DND-41 (cell line): Measurements from ENCODE around the gene ACOXL.

Experiments
- EZH2 ChIP-seq: IDR thresholded peaks from 3 replicates; pipeline ENCODE4 v1.6.1; 2012; ENCODE audit warnings: borderline replicate concordance, low read depth, mild to moderate bottlenecking, moderate library complexity, low read length, inconsistent platforms; ENCODE audit not compliant: severe bottlenecking
- TF ChIP-seq, protein P1 (sequence below): IDR thresholded peaks from 2 replicates; pipeline ENCODE4 v1.5.1; 2012; ENCODE audit warnings: borderline replicate concordance, low read length, moderate library complexity, mild to moderate bottlenecking; ENCODE audit not compliant: poor library complexity, severe bottlenecking; ENCODE audit errors: extremely low read depth

GRCh38 chr2:110741491-110741980 is 9.2 kb downstream of the ACOXL start:
- TF ChIP-seq, protein P1, sequence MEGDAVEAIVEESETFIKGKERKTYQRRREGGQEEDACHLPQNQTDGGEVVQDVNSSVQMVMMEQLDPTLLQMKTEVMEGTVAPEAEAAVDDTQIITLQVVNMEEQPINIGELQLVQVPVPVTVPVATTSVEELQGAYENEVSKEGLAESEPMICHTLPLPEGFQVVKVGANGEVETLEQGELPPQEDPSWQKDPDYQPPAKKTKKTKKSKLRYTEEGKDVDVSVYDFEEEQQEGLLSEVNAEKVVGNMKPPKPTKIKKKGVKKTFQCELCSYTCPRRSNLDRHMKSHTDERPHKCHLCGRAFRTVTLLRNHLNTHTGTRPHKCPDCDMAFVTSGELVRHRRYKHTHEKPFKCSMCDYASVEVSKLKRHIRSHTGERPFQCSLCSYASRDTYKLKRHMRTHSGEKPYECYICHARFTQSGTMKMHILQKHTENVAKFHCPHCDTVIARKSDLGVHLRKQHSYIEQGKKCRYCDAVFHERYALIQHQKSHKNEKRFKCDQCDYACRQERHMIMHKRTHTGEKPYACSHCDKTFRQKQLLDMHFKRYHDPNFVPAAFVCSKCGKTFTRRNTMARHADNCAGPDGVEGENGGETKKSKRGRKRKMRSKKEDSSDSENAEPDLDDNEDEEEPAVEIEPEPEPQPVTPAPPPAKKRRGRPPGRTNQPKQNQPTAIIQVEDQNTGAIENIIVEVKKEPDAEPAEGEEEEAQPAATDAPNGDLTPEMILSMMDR = peak; percentile 67
- TF ChIP-seq EZH2 = no peak
